ENCODE data around the gene TNFRSF18. TPM values are rescaled to one million over a fixed set of nuclear protein-coding genes. Genes with fewer than 3 reads are reported as not detected.

TNFRSF18 gene
- total and polyA plus RNA-seq, 2 experiments from 2014 or later, result 1.3 TPM; not detected in 1

GRCh38 chr1:1167398-1167821 is 39.0 kb downstream of the TNFRSF18 start:
- Histone ChIP-seq H3K36me3 (replicated peaks; ENCODE audit: insufficient read depth, low read depth) (no peaks in the 10 kb centered on the region), H3K27ac (no peak overlapping the region), H3K4me3 (no peak overlapping the region), H3K4me2 (no peak overlapping the region), H3K79me2 (peaks cover 54% of the 10 kb centered on the region), H4K20me1 (ENCODE audit: insufficient read depth, poor library complexity, severe bottlenecking) (peaks cover 43% of the 10 kb centered on the region), H3K4me1 (ENCODE audit: insufficient read depth) (peaks cover 12% of the 10 kb centered on the region), H3K9me2 (replicated peaks; ENCODE audit: insufficient read depth) (no peaks in the 10 kb centered on the region), H2AFZ (no peak overlapping the region), H3K27me3 (no peaks in the 10 kb centered on the region), H3K9me3 (ENCODE audit: low read depth) (no peaks in the 10 kb centered on the region)
- WGBS (ENCODE audit: low lambda C conversion rate, missing lambda C conversion rate), result 88% methylated on average over 15 of the region's 20 CpGs
- TF ChIP-seq EZH2 (IDR thresholded peaks at IDR 0.05; ENCODE audit: borderline replicate concordance) (no peak), EZH2phosphoT487 (IDR thresholded peaks at IDR 0.05; ENCODE audit: low read depth, severe bottlenecking, unreplicated experiment) (no peak), CTCF (IDR thresholded peaks at IDR 0.05; ENCODE audit: poor library complexity) (no peak)
- DNase-seq (ENCODE audit: low spot score), result no peak

- Histone ChIP-seq H3K79me2 (peaks cover 54% of the 10 kb centered on the region), H3K4me1 (ENCODE audit: insufficient read depth) (peaks cover 12% of the 10 kb centered on the region), H3K9me3 (ENCODE audit: low read depth) (no peaks in the 10 kb centered on the region), H3K4me2 (peak overlapping the region; percentile 87), H3K9me2 (replicated peaks; ENCODE audit: insufficient read depth) (no peaks in the 10 kb centered on the region), H4K20me1 (ENCODE audit: insufficient read depth, poor library complexity, severe bottlenecking) (peaks cover 43% of the 10 kb centered on the region), H3K27ac (no peak overlapping the region), H3K4me3 (no peak overlapping the region), H2AFZ (no peak overlapping the region), H3K36me3 (replicated peaks; ENCODE audit: insufficient read depth, low read depth) (no peaks in the 10 kb centered on the region), H3K27me3 (no peaks in the 10 kb centered on the region)
- 84% methylated on average over 23 of the region's 44 CpGs for WGBS (ENCODE audit: low lambda C conversion rate, missing lambda C conversion rate)
- no peak for DNase-seq (ENCODE audit: low spot score)
- TF ChIP-seq EZH2phosphoT487 (IDR thresholded peaks at IDR 0.05; ENCODE audit: low read depth, severe bottlenecking, unreplicated experiment) (no peak), EZH2 (IDR thresholded peaks at IDR 0.05; ENCODE audit: borderline replicate concordance) (no peak), CTCF (IDR thresholded peaks at IDR 0.05; ENCODE audit: poor library complexity) (no peak)
Measured at GRCh38 chr1:1166642-1167397, 39.6 kb downstream of the TNFRSF18 start.

- H3K4me2 ChIP-seq, result peak overlapping the region; percentile 87
- H3K27me3 ChIP-seq, result no peaks in the 10 kb centered on the region
- peaks cover 12% of the 10 kb centered on the region for H3K4me1 ChIP-seq (ENCODE audit: insufficient read depth)
- H2AFZ ChIP-seq, result no peak overlapping the region
- WGBS (ENCODE audit: low lambda C conversion rate, missing lambda C conversion rate), result 59% methylated on average over 16 of the region's 23 CpGs
- no peaks in the 10 kb centered on the region for H3K9me3 ChIP-seq (ENCODE audit: low read depth)
- H3K36me3 ChIP-seq (replicated peaks; ENCODE audit: insufficient read depth, low read depth), result no peaks in the 10 kb centered on the region
- H3K4me3 ChIP-seq, result no peak overlapping the region
- DNase-seq (ENCODE audit: low spot score), result no peak
- no peak for TF ChIP-seq CTCF (IDR thresholded peaks at IDR 0.05; ENCODE audit: poor library complexity)
- no peak for TF ChIP-seq EZH2 (IDR thresholded peaks at IDR 0.05; ENCODE audit: borderline replicate concordance)
- no peak for TF ChIP-seq EZH2phosphoT487 (IDR thresholded peaks at IDR 0.05; ENCODE audit: low read depth, severe bottlenecking, unreplicated experiment)
- H3K27ac ChIP-seq, result peak overlapping the region; percentile 63
- H3K9me2 ChIP-seq (replicated peaks; ENCODE audit: insufficient read depth), result no peaks in the 10 kb centered on the region
- H3K79me2 ChIP-seq, result peaks cover 54% of the 10 kb centered on the region
- peaks cover 43% of the 10 kb centered on the region for H4K20me1 ChIP-seq (ENCODE audit: insufficient read depth, poor library complexity, severe bottlenecking)
Measured at GRCh38 chr1:1165900-1166421, 40.4 kb downstream of the TNFRSF18 start.

Data from hepatocyte (in vitro differentiated cells).